ENCODE data around the gene IQCK. TPM values are rescaled to one million over a fixed set of nuclear protein-coding genes. Genes with fewer than 3 reads are reported as not detected.

IQCK gene
- total RNA-seq, 2 experiments from 2014 or later, result 0.81 to 0.97 TPM

DNA sequence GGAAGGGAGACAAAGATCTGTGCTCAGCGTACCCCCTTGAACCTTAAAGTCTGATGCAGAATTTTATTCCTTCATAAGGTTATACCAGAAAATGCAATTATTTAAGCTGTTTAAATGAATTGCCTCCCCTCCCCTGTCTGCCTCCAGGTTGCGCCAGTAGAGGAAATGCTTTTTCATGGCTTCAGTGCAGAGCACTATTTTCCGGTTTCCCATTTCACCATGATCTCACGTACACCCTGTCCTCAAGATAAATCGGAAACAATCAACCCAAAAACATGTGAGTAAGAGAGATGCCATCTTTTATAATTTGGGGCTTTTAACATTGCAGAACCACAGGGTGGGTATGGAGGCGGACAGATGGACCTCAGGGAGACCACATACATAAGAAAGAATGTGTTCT lies 15.5 kb downstream of the IQCK start:
- H3K27ac Mint-ChIP-seq, result no peak overlapping the region
- no peaks in the 10 kb centered on the region for H3K27me3 Mint-ChIP-seq (ENCODE audit: low read depth)
- ChIA-PET POLR2A (no interaction called here), CTCF (no interaction called here)
- no peaks in the 10 kb centered on the region for H3K9me3 Mint-ChIP-seq (ENCODE audit: insufficient read depth)
- no peaks in the 10 kb centered on the region for H3K36me3 Mint-ChIP-seq (ENCODE audit: low read depth)
- H3K4me1 Mint-ChIP-seq (ENCODE audit: low read depth), result peaks cover 3% of the 10 kb centered on the region
- DNase-seq (no peak), ATAC-seq (no peak)
- H3K4me3 Mint-ChIP-seq, result no peak overlapping the region

DNA sequence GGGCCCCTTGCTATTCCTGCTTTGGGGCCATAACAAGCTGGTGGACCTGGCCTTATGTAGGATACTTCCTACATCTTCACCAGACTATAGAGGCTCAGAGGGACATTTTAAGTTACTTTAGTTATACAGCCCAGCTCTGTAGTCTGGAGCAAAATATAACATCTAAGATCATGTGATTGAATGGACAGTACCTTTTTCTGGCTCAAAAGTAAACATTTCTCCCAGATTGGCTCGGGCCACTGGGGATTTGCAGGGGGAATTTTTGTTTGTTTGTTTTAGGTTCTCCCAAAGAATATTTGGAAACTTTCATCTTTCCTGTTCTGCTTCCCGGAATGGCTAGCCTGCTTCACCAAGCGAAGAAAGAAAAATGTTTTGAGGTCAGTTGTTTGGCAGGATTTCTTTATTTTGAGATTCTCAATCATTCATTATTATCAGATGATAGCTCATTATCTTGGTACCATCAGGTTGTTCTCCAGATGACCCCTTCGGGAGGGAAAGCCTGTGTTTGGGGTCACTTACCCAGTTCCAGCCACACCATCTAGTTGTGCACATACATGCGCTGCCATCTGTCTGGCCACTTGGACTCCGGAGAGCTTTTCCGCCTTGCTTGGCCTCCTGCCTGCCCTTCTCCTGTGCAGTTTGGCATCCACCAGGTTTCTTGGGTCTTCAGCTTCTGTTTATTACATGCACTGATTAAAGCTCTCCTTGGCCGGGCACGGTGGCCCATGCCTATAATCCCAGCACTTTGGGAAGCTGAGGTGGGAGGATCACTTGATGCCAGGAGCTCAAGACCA lies 17.2 kb downstream of the IQCK start:
- POLR2A ChIA-PET, result interaction anchor here (0.6 kb wide), 1 partner anchor 128 kb away, joined by 3 read pairs; no protein-coding TSS in a partner anchor
- ATAC-seq, result no peak
- H3K27ac Mint-ChIP-seq, result no peak overlapping the region
- CTCF ChIA-PET, result no interaction called here
- DNase-seq, result no peak
- H3K36me3 Mint-ChIP-seq (ENCODE audit: low read depth), result no peaks in the 10 kb centered on the region
- H3K27me3 Mint-ChIP-seq (ENCODE audit: low read depth), result no peaks in the 10 kb centered on the region
- H3K4me3 Mint-ChIP-seq, result no peak overlapping the region
- H3K4me1 Mint-ChIP-seq (ENCODE audit: low read depth), result no peaks in the 10 kb centered on the region
- no peaks in the 10 kb centered on the region for H3K9me3 Mint-ChIP-seq (ENCODE audit: insufficient read depth)

DNA sequence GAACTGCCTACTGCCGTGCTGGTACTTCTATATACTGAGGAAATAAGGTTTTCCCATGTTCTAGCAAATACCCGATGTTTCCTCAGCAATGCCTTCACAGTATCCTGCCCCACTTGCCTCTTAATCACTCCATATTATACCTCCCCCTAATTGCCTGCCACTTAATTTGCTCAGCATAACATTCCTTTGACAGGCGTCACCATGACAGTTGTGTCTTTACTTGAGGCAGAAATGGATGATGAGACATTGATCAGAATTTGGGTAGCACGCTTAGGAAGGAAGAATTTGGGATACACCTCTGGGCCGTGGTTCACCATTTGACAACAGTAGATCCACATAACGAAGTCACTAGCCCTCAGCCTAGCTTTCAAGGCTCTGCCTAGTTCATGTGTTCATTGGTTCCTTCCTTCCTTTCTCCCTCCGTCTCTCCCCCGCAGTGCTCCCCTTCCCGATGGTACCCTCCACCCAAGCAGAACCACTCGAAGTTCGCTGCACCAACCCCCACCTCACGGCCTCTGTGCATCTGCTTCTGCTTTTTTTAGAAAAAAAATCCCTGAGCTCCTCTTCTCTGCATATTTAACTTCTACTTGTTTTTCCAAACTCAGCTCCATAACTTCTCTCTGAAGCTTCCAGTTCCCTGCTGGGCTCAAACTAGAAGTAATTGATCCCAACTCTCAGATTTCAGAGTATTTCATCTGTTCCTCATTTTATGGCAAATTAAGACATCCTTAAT lies 19.4 kb downstream of the IQCK start:
- no peak for DNase-seq
- CTCF ChIA-PET, result no interaction called here
- no peaks in the 10 kb centered on the region for H3K36me3 Mint-ChIP-seq (ENCODE audit: low read depth)
- no peaks in the 10 kb centered on the region for H3K4me1 Mint-ChIP-seq (ENCODE audit: low read depth)
- ATAC-seq, result no peak
- H3K27ac Mint-ChIP-seq, result no peak overlapping the region
- no peaks in the 10 kb centered on the region for H3K9me3 Mint-ChIP-seq (ENCODE audit: insufficient read depth)
- H3K27me3 Mint-ChIP-seq (ENCODE audit: low read depth), result no peaks in the 10 kb centered on the region
- POLR2A ChIA-PET, result no interaction called here
- H3K4me3 Mint-ChIP-seq, result no peak overlapping the region

DNA sequence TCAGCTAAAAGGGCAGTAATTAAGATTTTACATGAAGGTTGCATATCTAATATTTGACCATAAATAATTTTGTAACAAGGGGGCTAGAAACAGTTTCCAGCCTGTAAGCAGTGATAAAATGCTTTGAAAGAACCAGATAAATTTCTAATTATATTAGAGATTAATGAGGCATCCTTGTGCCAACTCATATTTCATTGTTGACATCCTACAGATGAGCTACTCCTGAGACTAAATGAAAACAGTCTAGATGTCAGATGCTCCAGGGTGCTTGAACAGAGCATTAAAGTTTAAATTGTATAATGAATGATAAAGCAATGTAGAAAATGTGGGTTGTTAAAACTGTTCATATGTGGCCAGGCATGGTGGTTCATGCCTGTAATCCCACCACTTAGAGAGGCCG lies 23.3 kb downstream of the IQCK start:
- H3K4me3 Mint-ChIP-seq, result no peak overlapping the region
- ATAC-seq (no peak), DNase-seq (no peak)
- H3K4me1 Mint-ChIP-seq (ENCODE audit: low read depth), result no peaks in the 10 kb centered on the region
- no peaks in the 10 kb centered on the region for H3K36me3 Mint-ChIP-seq (ENCODE audit: low read depth)
- H3K27me3 Mint-ChIP-seq (ENCODE audit: low read depth), result no peaks in the 10 kb centered on the region
- no peak overlapping the region for H3K27ac Mint-ChIP-seq
- no peaks in the 10 kb centered on the region for H3K9me3 Mint-ChIP-seq (ENCODE audit: insufficient read depth)
- POLR2A ChIA-PET, result no interaction called here
- CTCF ChIA-PET, result no interaction called here

DNA sequence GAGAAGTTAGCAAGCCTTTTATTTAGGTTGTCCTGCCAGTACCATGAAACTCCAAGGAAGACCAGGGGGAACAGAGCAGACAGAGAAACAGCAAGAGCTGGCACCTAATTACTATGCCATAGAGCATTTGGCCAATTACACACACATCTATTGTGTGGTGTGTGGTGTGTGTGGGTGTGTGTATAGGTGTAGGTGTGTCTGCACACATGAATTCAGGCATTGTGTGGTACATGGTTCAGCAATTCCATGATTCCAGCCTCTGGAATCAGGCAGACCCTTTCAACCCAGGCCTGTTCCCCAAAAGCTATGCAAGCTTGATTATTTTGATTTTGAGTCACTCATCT lies 25.7 kb downstream of the IQCK start:
- DNase-seq (no peak), ATAC-seq (no peak)
- CTCF ChIA-PET, result interaction anchor here (0.7 to 0.9 kb wide), 2 partner anchors 47 to 233 kb away, joined by 3 to 4 read pairs; no protein-coding TSS in a partner anchor
- H3K36me3 Mint-ChIP-seq (ENCODE audit: low read depth), result no peaks in the 10 kb centered on the region
- no peak overlapping the region for H3K4me3 Mint-ChIP-seq
- no peak overlapping the region for H3K27ac Mint-ChIP-seq
- POLR2A ChIA-PET, result no interaction called here
- no peaks in the 10 kb centered on the region for H3K9me3 Mint-ChIP-seq (ENCODE audit: insufficient read depth)
- H3K27me3 Mint-ChIP-seq (ENCODE audit: low read depth), result no peaks in the 10 kb centered on the region
- H3K4me1 Mint-ChIP-seq (ENCODE audit: low read depth), result no peaks in the 10 kb centered on the region

DNA sequence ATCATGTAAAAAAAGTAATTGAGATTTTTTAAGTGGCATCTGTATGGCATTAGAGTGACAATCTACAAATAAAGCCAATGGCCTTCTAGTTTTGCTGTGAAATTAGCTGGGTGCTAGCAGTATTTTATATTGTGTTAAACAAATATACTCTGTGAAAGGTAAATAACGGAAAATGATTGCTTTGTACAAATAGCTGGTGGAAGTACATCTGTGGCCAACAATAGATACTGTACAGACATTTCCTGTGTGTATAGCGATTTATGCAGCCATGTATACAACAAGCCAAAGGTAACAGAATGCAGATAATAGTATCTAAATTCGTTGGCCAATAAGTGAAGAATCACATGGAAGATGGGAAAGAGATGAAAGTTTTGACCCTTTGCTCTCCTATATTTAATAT lies 26.6 kb downstream of the IQCK start:
- H3K4me1 Mint-ChIP-seq (ENCODE audit: low read depth), result no peaks in the 10 kb centered on the region
- H3K36me3 Mint-ChIP-seq (ENCODE audit: low read depth), result no peaks in the 10 kb centered on the region
- POLR2A ChIA-PET, result no interaction called here
- no peak overlapping the region for H3K4me3 Mint-ChIP-seq
- H3K27ac Mint-ChIP-seq, result no peak overlapping the region
- CTCF ChIA-PET, result no interaction called here
- no peaks in the 10 kb centered on the region for H3K27me3 Mint-ChIP-seq (ENCODE audit: low read depth)
- ATAC-seq (no peak), DNase-seq (no peak)
- H3K9me3 Mint-ChIP-seq (ENCODE audit: insufficient read depth), result no peaks in the 10 kb centered on the region

DNA sequence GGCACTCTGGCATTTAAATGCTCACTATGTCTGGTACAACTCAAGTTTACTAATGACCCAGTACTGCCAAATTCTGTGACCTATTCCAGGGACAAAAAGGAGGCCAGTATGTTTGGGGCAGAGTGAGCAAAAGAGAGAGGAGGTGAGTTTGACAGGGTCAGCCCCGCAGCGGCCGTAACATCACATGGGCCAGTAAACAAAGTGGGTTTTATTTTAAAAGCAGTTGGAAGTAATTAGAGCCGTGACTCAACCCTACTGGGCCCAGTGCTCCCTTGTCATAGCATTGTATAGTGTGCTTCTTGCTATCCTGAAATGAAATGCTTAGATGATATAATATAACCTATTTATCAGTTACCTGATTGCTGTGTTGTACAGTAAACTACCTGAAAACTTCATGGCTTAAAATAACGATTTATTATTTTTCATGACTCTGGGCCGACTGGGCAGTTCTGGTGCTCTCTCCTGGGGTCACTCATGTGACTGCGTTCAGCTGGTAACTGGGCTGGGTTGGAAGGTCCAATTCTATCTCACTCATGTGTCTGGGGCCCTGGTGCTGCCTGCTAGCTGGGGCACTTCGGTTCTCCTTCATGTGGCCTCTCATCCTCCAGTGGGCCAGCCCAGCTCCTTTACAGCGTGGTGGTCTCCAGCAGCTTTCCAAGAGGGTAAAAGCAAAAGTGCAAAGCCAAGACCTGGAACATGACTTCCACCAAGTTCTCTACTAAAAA lies 27.4 kb downstream of the IQCK start:
- Mint-ChIP-seq H3K4me3 (no peak overlapping the region), H3K4me1 (ENCODE audit: low read depth) (no peaks in the 10 kb centered on the region), H3K36me3 (ENCODE audit: low read depth) (no peaks in the 10 kb centered on the region), H3K27me3 (ENCODE audit: low read depth) (no peaks in the 10 kb centered on the region), H3K27ac (no peak overlapping the region), H3K9me3 (ENCODE audit: insufficient read depth) (no peaks in the 10 kb centered on the region)
- no peak for ATAC-seq
- DNase-seq, result no peak
- ChIA-PET CTCF (no interaction called here), POLR2A (no interaction called here)

DNA sequence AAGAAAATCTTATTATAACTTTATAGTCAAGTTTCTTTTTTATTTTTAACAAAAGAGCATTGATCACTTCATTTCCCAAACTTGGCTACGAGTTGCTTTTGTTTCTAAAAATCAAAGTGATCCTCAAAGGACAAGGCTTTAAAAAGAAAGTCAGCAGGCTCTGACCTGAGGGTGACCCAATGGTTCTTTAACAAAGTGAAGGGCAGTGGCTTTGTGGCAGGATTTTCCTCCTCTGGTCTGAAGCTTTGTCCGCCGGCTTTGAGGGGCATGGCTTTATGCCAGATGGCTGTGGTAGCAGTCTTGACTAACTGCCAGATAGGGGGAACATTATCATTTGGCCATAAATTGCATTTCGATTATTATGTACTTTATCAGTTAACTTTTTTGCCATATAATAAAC lies 28.5 kb downstream of the IQCK start:
- Mint-ChIP-seq H3K36me3 (ENCODE audit: low read depth) (no peaks in the 10 kb centered on the region), H3K9me3 (ENCODE audit: insufficient read depth) (no peaks in the 10 kb centered on the region), H3K4me3 (no peak overlapping the region), H3K27ac (no peak overlapping the region), H3K4me1 (ENCODE audit: low read depth) (no peaks in the 10 kb centered on the region), H3K27me3 (ENCODE audit: low read depth) (no peaks in the 10 kb centered on the region)
- ChIA-PET POLR2A (no interaction called here), CTCF (no interaction called here)
- ATAC-seq (no peak), DNase-seq (no peak)

DNA sequence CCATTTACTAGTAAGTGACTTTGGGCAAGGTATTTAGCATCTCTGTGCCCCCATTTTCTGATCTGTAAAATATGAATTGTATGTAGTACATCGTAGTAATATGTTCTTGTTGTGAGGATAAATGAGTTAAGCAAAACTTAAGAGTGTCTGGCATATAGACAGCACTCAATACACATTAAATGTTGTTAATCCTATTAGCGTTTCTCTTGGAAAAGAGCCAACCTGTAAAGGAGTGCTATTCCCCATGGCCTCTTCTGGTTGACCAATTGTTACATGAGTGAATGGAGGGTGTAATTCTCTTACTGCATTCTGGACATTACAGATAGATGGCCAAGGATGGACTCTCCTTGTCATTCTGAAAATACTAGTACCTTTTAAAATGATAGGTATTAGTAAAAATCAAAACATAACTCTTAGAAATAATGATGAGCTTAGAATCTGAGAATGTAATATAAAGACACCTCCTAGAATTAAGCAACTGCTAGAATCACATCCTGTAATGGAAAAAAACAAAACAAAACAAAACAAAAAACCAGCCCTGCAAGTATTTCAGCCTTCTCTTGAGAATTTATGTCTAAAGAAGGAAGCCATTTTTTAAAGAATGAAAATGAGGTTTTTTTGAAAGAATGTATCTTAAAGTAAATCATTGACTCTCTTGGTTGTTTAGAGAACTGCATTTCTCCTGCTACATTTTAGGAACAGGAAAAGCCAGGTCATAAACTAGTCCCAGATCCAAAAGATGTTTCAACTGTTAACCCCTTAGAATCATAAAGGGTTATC lies 30.5 kb downstream of the IQCK start:
- CTCF ChIA-PET, result no interaction called here
- Mint-ChIP-seq H3K9me3 (ENCODE audit: insufficient read depth) (no peaks in the 10 kb centered on the region), H3K4me1 (ENCODE audit: low read depth) (no peaks in the 10 kb centered on the region), H3K36me3 (ENCODE audit: low read depth) (no peaks in the 10 kb centered on the region), H3K27me3 (ENCODE audit: low read depth) (no peaks in the 10 kb centered on the region), H3K27ac (no peak overlapping the region), H3K4me3 (no peak overlapping the region)
- POLR2A ChIA-PET, result no interaction called here
- ATAC-seq (no peak), DNase-seq (no peak)

DNA sequence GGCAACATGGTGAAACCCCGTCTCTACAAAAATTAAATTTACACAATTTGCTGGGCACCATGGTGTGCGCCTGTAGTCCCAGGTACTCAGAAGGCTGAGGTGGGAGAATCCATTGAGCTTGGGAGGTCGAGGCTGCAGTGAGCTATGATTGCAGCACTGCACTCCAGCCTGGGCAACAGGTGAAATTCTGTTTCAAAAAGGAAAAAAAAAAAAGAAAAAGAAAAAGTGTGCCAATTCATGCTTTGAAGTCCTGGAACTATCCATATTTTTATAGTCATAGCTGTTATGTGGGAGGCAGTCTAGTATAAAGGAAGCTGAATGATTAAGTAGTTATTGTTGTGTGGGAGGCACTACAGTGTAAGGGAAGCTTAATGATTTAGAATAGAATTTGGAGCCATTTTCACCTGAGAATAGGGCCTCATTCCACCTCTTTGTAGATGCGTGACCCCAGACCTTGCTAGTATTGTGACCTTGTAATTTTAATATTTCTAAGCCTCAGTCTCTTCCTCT lies 31.6 kb downstream of the IQCK start:
- ChIA-PET POLR2A (no interaction called here), CTCF (no interaction called here)
- Mint-ChIP-seq H3K9me3 (ENCODE audit: insufficient read depth) (no peaks in the 10 kb centered on the region), H3K27me3 (ENCODE audit: low read depth) (no peaks in the 10 kb centered on the region), H3K36me3 (ENCODE audit: low read depth) (no peaks in the 10 kb centered on the region), H3K4me3 (no peak overlapping the region), H3K27ac (no peak overlapping the region), H3K4me1 (ENCODE audit: low read depth) (no peaks in the 10 kb centered on the region)
- no peak for ATAC-seq
- no peak for DNase-seq

DNA sequence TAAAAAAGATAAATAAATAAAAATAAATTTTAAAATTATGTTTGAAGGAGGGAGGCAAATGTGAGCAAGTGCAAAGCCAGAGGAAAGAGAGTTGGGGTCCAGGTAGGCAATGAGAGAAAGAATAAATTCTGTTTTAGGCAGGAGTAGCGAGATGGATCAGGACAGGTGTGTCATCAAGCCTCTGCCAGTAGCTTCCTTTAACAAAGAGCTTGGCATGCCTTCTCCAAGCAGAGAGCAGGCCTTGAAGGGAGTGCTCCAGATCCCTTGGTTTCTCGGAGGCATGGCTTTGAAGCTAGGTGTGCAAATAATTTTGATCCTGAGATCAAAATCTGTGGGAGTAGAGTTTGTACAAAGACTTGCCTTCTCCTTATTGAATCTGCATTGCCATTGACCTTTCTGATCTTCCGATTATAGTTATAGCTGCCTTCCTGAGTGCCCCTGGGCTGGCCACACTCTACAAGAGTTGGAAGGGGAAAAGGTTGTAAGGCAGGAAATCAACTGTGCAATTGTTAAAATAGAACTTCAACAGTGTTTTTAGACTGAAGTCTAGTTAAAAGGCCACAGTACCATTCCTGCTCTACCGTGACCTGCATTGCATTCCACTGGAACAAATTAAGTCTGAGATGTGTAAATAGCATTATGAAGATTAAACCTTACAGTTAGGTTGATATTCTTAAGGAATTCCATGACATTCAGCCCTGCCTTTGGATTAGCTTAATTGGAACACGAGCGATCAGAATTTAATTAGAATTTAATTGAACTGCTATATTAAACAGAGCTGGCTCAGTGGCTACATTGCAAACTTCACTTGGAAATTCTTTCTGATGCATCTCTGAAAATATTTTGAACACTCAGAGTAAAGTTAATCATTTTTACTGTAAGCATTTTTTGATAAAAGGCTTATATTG lies 33.7 kb downstream of the IQCK start:
- Mint-ChIP-seq H3K27me3 (ENCODE audit: low read depth) (no peaks in the 10 kb centered on the region), H3K9me3 (ENCODE audit: insufficient read depth) (no peaks in the 10 kb centered on the region), H3K36me3 (ENCODE audit: low read depth) (no peaks in the 10 kb centered on the region), H3K27ac (no peak overlapping the region), H3K4me1 (ENCODE audit: low read depth) (no peaks in the 10 kb centered on the region), H3K4me3 (no peak overlapping the region)
- POLR2A ChIA-PET, result no interaction called here
- no peak for DNase-seq
- CTCF ChIA-PET, result interaction anchor here (1.1 kb wide), 1 partner anchor 150 kb away, joined by 4 read pairs; no protein-coding TSS in a partner anchor
- ATAC-seq, result no peak

Measured in activated CD8-positive, alpha-beta T cell treated with anti-CD3 and anti-CD28 coated beads, Interleukin-2, amount 10 ng/mL, durations not matched to agents 7 days and 5 days (primary cell).